Activated CD8-positive, alpha-beta memory T cell treated with anti-CD3 and anti-CD28 coated beads, Interleukin-2, amount 50 U/mL, for 48 hours (primary cell): Measurements from ENCODE around the gene SEMA3F.

Source experiments
- DNase-seq: peaks from one replicate; pipeline ENCODE4 v3.0.0-alpha.2; 2020

SEMA3F gene

DNA sequence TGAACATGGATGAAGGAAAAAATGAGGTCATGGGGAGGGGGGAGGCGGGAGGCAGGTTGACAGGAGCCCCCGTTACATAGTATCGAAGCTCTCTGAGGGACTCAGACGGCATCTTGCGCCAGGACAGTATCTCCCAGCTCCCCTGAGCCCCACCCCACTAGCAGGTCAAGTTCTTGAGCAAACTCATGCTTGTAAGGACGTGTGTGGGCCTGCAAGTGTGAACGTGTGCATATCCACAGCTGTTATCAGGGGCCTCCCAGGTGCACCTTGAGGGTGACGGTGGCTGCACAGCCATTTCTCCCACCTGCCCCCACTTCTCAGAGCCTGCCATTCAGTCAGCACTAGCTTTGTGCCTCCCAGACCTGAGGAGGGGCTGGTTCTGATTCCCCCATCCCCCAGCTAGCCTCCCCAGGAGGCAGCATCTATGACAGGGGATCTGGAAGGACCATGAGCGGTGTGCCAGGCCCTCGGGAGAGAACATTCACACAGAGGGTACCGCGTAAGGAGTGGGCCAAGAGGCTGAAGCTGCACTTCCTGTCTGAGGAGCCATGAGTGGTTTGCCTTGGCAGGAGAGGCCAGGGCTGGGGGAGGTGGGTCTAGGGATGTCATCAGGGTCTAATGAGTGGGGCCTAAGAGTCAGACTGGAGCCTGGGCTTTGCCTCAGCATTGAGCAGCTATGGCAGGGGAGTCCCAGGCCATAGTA lies 2.9 kb downstream of the SEMA3F start:
- no peak for DNase-seq

GRCh38 chr3:50158530-50159146 lies 3.5 kb downstream of the SEMA3F start:
- no peak for DNase-seq

- no peak for DNase-seq
Observed at GRCh38 chr3:50160561-50160983, 5.4 kb downstream of the SEMA3F start.

DNA sequence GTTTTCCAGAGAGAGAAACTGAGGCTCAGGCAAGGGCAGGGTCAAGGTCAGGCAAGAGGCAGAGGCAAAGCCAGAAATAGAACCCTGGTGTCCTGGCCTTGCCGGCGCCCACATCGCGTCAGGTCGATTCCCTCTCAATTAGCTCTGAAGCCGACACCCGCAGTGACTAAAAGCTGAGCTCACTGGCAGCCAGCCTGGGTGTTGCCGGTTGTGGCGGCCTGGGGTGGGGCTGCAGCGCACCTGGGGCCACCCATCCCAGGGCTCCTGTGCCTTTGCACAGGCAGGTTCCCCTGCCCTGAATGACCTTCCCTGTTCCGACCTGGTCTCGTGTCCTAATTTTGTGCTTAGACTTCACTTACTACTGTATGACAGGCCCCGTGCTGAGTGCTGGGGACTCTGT lies 6.2 kb downstream of the SEMA3F start:
- DNase-seq = no peak

DNA sequence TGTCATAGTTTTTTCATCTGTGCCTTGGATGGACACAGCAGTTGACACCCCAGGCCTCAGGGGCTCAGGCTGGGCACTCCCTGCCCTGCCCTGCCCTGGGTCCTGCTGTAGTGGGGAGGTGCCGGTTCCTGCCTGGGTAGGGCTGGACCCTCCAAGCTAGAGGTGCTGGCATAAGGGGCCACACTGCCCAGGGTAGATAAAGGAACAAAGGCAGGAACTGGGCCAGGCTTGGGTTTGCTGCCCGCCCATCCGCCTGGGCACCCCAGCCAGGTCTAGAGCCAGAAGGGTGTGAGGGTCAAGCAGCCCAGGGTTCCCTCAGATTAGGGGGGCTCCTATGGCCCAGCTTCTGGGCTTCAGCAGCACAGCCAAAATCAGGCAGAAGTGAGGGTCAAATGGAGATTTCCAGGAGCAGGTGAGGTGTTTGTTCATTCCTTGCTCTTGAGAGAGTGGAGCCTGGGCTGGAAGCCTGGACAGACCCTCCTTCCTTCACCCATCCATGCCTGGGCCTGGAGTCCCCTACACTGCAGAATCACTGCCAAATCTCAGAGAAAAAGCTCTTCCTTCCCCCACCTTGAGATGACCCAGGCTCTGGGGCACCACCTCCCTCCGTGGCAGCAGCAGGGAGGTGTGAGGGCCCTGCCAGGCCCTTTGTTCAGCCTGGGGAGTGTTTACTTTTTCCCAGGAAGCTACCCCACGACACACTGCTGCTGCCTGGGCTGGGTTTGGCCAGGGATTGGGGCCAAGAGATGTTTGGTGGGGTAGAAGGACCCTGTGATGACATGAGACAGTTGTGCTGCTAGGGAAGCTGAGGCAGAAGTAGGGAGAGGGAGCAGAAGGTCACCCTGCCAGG lies 7.1 kb downstream of the SEMA3F start:
- no peak for DNase-seq

DNA sequence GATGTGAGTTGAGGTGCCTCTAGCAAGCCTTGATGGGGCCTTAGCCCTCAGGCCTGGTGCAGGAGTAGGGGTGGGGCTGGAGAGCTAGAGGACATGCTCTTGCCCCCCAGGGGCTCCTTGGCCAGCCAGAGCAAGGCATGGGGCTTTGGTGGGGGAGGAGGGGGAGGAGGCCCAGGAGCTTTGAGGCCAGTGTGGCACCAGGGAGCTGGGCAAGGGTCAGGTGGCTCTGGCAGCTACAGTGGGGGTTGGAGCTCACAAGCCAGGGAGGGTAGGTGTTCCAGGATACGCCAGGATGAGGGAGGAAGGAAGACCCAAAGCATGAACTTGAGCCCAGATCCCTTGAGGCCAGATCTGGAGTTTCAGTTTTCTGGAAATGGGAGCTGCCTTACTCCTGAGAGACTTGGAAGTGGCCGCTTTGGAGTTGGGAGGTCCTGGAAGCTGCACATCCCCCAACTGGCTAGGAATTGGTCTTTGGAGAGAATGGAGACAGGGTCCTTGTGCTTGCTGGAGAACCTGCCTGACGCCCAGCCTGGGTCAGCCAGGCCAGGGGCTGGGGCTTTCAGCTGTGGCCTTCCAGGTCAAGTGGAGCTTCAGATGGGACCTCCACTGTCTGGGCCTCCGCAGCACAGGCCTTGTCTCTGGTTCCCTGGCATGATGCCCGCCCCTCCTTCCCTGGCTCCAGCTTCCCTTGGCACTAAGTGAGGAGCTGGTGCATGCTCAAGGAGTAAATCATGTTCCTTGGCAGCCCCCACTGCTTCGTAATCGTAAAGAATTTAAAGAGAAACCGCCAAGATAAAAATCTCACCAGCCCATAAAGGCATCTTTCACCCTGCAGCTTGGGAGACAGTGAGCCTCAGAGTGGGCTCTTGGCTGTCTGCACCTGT lies 8.7 kb downstream of the SEMA3F start:
- no peak for DNase-seq

DNA sequence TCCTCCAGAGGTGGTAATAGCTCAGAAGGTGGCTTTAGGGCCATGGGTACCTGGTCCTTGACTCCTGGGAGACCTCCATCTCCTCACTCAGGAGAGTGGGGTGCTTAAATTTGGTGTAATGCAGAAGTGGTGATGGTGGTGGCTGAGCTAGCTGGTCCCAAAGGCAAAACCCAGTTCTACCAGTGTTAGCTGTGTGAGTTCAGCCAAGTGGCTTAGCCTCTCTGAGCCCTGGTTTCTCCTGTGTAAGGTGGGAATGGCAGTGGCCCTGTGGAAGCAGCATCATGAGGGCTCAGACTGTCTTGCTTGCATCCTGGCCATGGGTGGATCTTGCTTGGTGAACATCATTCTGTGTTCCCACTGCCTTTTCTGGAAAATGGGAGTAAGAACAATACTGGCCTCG lies 9.4 kb downstream of the SEMA3F start:
- no peak for DNase-seq

DNA sequence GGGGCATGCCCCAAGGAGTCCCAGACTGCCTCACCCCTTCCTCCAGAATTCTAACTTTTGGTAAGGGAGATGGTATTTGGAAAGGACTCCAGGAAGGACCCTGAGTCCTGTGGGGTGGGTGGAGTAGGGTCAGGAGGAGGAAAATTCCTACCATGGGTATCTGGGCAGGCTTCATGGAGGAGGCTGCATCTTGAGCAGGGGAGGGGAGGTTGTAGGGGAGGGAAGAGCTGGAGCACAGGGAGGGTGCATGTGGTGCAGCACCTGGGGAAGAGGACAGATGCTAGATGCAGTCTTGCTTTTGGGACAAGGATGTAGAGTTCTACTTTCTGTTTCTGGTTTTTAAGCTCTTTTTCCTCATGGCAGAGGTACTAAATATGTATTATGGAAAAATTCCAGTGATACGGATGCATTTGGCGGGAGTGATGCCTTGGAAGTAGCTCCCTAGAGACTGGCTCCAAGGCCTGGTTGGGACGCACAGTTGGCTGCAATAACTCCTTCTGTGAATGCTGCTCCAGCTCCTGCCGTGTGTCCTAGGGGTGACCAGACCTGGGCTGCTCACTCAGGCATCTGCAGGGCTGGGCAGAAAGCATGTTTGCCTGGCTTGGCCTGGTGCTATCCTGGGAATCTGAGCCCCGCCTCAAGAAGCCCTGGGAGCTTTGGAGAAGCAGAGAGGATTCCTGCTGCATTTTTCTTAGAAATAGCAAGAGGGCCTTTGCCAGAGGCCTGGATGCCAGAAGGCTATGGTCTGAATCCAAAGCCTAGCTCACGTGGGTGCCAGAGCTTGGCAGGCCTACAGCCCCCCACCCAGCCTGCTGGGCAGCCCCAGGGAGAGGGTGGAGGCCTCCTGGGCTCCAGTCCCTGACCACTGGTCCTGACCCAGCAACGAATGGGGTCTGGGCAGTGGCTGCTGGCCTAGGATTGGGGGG lies 10.1 kb downstream of the SEMA3F start:
- DNase-seq = no peak

DNA sequence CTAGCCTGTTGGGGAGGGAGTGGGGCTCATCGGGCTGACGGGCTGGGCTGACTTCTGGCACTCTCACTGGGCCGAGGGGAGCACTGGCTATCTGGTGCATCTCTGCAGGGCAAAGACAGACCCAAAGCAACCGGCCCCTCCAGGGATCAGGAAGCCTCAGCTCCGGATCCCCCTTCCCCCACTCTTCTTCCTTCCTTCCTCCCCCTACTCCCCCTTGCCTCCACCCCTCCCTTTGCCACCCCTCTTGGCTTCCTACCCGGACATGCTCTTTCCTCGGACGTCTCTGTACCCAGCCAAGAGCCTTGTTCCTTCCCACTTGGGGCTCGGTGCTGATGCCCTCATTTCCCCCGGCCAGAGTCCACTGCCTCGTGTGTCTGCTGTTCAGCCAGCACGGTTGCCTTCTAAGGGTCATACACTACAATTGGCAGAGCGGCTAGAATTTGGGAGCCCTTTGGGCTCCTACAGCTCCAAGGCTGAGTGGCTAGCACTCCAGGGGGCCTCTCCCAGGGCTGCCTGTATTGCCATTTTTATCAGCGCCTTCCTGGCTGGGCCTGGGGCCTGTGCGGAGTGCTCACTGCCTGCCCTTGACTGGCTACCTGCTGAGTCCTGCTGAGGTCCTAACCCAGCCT lies 10.9 kb downstream of the SEMA3F start:
- DNase-seq = no peak

DNA sequence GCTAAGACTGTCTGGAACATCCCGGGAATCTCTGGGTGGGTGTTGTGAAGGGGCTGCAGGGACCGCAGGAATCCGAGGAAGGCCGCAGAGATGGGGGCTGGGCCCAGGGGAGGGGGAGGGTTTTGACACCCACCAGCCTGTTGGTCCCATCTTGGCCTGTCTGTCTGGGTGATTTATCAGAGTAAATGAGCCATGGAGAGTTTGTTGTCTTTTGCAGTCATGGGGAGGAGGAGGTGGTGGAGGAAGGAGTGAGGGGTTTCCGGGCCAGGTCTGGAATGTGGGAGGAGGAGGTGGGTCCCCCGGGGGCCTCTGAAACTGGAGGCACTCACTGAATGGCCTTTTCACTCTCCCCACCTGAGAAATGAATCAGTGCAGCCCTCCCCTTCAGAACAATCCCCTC lies 11.5 kb downstream of the SEMA3F start:
- no peak for DNase-seq

DNA sequence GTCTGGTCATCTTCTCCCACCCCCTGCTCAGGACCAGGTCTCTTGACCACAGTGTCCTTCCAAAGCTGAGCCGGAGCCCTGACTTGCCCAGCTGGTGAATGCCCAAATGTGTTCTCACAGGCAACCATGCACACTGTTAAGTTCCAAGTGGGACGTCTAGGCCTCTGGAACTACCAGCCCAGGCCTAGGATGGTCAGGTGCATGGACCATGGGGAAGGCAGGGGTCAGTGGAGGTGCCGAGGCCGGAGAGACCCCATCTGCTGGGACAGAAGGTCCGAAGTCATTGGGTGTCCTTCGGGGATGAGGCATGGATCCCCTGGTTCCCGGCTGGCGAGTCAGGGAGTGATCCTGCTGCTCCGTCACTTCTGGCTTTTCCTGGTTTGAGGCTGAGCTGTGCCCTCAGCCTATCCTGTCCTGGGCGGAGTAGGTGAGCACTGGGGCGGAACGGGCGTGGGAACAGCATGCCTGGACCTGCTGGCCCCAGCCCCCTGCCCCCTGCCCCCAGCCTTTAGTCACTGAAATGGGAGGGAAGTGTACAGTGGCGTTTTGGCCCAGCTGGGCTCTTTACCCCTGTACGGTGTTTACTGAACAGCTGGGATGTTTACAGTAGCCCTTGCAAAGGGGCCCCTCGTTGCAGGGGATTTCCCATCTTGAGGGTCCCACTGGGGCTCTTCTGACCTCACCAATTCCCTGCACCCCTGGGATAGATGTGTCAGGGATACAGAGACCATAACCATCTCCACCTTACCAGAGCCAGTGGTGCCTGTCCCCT lies 12.1 kb downstream of the SEMA3F start:
- DNase-seq = no peak

DNA sequence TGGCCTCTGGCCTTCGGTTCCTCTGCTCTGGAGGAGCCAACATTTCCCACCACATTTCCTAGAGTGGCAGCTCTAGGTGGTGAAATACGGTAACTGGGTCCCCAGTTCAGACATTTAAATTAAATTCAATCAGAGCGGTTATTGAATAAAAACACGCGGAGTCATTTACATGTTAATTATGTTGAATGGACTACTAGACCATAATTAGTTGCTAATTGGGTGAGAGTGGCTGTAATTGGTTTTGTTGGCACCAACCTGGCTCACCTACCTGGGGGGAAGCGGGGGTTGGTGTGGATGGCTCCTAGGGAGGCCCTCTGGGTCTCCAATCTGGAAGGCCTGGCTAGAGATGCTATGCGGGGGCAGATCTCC lies 12.7 kb downstream of the SEMA3F start:
- DNase-seq = no peak

GRCh38 chr3:50168388-50168787 lies 13.3 kb downstream of the SEMA3F start:
- no peak for DNase-seq

DNA sequence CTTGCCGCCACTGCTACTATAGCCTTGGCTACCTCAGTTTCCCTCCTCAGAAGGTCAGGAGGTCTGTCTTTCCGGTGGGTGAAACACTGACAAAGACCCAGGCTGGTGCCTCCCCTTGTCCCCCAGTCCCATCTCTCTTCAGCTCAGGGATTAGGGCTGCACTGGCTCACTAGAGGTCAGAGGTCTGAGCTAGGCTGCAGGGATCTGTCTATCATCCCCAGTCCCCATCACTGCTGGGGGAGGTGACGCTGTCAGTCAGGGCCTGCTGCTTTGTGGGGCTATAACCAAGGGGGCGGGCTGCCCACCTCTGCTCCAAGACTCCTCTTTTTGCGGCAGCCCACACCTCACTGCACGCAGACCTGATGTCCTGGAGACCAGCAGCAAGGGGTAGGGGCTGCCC lies 13.7 kb downstream of the SEMA3F start:
- DNase-seq = no peak

- DNase-seq = no peak
Observed at GRCh38 chr3:50169232-50169832, 14.2 kb downstream of the SEMA3F start.

- no peak for DNase-seq
Observed at GRCh38 chr3:50169858-50170257, 14.7 kb downstream of the SEMA3F start.

DNA sequence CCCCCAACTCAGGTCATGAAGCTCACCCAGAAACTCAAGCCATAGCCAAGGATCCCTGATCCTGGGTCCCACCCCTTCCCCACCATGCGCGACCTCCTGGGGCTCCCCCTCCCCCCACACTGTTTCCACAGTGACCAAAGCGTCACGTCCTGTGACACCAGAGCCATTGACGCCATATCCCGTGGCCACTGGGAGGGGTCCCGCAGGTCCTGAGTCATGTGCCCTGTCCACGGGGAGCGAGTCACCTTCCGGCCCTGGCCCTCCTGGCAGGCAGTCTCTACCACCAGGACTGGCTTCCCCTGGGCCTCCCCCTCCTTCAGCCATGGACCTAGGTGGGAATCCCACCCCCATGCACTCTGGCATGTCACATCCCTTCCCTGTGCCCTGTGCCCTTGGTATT lies 15.6 kb downstream of the SEMA3F start:
- no peak for DNase-seq

DNA sequence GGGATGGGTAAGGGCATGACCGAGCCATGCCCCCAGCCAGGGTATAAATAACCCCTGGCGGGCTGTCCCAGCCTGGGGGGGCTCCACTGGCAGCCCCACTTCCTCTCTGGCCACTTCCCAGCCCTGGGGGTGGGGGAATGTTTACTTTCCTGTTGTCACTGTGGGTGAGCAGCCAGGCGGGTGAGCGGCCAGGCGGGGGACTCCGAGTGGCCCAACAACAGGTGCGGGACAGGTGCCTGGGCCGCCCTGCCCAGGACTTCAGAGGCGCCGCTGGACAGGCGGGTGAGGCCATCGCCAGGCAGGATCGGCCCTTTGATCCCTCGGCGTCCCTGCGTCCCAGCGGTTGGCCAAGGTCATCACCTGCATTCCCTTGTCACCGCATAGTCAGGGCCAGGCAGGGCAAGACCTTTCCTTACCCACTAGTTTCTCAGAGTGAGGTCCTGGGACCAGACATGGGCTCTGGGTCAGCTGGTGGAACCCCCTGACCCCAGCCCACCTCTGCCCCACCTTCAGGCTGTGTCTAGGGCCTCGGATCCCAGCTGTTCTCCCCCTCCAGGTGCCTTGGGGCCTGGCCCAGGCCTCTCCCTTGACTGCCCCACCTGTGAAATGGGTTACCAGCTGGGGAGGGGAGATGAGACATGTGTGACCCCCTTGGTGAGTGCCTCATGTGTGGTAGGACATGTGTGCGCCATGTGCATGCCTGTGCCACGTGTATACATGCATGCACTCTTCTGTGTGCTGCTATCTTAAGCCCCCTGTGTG lies 16.6 kb downstream of the SEMA3F start:
- no peak for DNase-seq

GRCh38 chr3:50172626-50173220 lies 17.6 kb downstream of the SEMA3F start:
- no peak for DNase-seq
